ENCODE results near the gene PRKCD.

The PRKCD gene

DNA sequence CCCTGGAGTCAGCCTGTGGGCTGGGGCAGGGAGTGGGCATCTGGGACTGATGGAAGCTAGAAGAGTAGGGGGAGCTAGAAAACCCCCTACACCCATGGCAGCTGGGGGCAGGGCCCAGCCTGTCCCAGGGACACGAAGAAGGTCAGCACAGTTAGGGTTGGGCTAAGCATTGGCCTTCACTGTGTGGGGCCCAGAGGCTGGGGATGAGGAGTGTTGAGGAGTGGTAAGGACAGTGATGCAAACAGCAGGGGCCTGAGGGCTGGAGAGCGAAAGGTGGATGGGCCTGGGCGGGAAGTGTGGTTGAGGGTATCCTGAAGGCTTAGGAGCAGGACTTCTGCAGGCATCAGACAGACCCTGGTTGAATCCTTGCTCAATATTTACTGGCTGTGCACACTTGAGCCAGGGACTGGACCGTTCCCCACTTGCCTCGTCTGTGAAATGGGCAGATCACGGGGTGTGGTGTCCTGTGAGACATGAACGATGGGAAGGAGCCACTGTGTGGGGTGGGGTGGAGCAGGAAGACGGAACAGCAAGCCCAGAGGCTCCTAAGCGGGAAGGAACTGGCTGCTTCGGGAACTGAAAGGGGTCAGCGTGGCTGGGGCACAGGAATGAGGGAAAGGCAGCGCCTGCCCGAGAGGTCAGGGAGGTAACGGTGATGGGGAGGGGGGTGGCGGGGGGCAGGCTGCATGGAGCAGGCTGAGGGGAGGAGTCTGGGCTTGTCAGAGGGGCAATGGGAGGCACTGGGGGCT lies 7.3 kb downstream of the PRKCD start:
- intact Hi-C loops (cut with DNase I): no loop called here
- DNase-seq: no peak

DNA sequence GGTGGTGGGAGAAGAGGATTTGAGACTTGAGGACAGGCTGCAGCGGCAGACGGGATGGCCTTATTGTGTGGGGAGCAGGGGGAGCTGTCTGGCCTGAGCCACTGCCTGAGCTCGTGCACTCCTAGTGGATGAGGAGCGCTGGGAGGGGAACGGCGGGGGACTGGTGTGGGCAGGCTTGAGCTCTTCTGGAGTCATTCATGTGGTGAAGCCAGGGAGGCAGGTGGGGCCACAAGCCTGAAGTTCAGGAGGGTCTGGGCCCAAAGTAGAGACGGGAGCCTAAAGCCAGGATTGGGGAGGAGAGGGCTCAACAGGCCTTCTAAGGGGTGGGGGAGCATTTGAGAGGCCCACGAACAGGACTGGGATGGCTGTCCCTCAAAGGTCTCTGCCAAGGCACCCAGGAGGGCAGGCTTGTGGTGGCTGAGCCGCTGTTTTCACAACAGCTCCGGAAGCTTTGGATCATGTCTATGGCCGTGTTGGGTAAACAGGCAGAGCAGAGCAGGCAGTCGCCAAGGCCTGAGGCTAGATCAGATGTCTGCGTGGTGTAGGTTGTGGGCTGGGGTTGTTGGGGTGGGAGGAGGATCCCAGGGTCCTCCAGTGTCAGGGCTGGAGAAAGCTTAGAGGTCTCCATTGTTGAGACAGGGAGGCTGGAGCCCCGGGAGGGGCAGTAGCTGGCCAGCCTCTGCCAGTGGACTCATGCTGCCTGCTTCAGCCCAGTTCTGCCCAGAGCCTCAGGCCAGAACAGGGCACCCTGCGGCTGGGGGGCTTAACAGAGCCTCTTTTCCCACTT lies 8.2 kb downstream of the PRKCD start:
- no peak for DNase-seq
- intact Hi-C loops (cut with DNase I): no loop called here

DNA sequence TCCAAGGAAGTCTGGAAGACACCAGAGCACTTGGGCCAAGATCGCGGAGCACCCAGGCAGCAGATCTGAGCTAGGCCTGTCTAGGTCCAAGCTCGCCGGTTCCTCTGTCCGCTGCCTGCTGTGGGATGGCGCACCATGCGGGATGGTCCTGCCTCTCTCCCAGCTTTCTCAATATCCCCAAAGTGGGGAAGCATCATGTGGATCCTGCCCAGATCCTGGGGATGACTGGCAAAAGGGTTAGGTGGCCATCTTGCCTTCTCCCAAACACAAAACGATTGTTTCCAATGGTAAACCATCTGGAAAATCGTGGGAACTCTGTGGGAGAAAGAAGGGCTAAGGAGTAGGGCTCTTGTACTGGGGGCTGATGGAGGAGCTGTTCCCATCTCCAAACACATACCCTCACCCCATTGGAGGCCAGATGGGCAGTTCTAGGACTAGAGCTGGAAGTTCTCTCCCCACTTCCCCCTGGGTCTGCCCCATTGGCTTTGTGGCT lies 8.9 kb downstream of the PRKCD start:
- no peak for DNase-seq
- intact Hi-C loops (cut with DNase I): no loop called here

DNA sequence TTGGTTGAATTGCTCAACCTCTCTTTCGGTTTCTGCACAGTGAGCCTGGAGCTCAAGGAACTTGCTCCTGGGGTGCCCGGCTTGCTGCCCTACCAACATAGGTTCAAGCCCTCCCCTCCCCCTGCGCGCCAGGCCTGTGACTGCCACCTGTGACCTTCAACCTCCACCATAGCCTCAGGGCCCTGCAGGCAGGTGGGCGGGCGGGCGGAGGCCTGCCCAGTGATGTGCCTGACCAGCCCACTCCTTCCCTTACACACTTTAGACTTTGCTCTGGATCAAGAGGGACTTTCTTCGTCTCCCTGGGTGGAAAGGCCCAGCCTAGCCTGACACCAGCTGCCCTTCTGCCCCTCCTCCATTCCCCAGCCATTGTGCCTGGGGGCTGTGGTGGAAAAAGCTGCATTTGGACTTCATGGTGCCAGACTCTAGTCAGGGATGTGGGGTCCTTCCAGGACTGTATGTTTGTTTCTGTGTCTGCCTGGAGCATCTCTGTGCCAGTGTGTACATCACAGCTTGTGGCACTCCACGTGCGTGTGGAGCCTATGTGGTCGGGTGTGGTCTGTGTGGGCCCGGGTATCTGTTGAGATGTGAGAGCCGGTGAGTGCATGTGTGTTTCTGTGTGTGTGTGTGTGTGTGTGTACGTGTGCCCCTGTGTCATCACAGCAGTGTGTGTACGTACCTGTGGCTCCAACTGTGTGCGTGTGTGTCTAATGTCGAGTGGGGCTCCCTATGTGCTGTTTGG lies 9.5 kb downstream of the PRKCD start:
- DNase-seq: no peak
- intact Hi-C loops (cut with DNase I): no loop called here

DNA sequence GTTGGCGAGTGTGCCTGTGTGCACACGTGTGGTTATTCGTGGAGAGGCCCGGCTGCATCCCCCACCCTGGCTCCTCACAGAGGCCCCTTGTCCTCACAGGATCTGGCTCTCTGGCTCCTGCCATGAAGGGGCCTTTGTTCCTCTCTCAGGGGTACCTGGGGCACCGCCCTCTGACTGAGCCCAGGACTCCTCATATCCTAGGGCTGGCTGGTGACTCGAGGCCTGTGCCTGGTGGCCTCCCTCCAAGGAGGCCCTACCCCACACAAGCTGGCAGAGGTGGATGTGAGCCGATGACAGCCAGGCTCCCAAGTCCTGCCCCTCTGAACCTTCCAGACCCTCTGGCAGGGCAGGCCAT lies 10.0 kb downstream of the PRKCD start:
- intact Hi-C loops (cut with DNase I): no loop called here
- DNase-seq: no peak

DNA sequence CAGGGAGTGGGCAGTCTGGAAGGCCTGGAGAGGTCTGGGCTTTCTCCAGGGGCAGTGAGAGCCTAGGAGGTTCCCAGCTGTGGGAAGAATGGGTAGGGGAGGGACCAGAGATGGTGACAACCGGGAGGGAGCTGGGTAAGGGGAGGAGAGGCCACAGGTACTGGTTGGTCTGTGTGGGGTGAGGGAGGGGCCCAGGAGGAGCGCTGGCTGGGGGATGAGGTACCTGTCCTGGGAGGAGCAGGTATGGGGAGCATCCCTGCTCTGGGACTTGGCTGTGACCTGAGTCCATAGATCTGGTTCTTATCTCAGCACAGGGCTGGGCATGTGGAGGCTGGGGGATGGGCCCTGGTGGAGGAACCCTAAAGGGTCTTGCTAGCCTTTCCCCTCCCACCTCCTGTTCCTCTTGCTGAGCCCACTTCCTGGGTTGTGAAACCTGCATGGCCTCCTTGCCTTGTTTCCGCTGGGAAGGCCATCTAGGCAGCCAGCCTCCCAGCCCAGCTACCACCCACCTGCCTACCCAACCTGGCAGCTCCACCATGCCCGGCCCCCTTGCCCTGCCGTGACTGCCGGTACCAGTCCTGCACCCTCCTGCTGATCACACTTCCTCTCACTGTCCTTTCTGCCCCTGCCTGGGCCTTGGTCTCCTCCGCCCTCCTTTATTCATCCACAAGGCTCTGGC lies 11.0 kb downstream of the PRKCD start:
- DNase-seq: no peak
- intact Hi-C loops (cut with DNase I): no loop called here

DNA sequence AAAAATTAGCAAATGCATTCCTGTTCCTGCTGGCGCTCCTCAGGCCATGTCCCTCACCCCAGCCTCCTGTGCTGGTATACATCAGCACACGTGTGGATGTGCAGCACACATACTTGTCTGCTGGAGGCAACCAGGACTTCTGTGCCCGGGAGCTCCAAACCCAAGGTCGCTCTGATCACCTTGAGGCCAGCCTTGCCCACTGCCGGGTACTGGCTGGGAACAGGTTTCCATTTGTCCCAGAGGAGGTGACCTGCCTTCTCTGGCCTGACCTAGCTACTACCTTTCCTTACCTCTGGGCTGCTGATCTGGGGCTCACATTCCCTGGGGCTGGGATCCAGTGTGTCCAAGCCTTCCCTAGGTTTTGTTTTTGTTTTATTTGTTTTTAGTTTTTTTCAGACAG lies 12.1 kb downstream of the PRKCD start:
- DNase-seq: no peak
- intact Hi-C loops (cut with DNase I): no loop called here

DNA sequence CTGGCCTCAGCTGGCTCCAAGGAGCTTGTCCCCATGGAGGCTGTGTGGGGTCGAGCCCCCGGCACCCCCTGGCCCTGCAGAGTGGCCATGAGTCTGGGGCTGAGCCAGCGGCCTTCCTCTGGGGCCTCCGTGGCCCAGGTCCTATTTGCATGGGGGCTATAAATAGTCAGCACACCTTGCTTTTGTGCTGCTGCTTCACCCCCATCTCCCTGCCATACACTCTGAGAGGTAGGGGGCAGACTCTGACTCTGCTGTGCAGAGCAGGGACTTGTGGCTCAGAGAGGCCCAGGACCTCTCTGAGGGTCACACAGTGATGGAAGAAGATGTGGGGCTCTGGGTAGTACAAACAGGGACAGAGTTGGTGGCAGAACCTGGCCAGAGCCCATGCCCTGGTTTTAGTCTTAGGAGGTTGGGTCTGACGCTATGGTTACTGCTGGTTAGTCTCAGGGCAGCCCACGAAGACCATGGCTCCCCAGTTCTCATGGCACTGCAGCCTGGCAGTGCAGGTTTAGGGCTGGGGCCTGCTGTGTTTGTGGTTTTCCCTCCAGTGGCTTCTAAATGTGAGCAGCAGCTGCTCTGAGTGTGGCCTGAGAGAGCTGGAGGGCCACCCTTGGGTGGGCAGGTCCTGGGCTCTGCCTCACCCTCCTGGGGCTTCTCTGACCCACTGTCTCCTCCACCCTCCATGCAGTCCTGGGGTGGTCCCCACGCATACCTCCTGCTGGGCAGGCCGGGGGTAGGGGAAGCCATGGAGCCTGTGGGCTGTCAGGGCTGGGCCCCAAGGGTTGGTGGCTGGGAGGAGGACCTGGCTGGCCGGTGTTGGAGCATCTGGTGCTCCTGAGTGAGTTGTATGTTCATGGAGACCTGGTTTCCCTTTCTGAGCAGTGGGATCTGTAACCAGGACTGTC lies 13.6 kb downstream of the PRKCD start:
- no peak for DNase-seq
- intact Hi-C loops (cut with DNase I): no loop called here

DNA sequence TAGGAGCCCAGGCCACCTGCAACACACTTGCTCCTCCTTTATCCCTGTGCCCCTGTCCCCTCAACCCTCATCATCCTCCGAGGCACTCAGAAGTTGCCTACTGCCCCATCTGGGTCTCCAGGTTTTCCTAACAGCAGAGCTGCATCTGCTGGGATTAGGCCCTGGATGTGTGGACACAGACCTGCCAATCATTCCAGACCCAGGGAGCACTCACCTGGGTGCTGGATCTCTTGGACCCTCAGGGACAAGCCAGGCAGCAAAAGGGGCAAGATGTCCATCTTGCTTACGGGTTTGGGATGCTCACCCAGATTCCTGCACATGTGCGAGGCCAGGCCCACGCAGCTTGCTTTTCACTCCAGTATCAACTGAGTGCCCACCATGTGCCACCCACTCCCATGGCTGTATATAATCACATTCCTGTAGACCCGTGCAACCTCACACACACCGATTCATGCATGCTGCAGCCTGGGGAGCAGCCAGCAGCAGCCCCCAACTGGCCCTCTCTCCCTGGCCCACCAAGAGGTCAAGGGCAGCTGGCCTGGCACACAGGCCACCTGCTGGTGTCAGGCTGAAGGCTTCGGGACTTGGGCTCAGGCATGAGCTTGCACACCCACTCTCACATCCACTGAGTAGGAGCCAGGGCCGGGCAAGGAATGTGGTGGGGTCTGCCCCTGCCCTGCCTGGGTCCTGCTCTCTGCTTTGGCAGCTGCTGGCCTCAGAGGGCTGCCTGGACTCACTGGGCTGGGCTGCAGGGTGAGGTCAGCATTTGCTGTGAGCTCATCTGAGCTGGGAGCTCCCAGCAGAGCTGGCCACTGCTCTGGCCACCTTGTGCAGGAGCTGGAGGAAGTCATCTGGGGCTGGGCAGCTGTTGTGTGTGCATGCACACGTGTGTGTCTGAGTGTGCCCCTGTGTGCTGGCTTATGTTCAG lies 14.9 kb downstream of the PRKCD start:
- intact Hi-C loops (cut with DNase I): no loop called here
- no peak for DNase-seq

DNA sequence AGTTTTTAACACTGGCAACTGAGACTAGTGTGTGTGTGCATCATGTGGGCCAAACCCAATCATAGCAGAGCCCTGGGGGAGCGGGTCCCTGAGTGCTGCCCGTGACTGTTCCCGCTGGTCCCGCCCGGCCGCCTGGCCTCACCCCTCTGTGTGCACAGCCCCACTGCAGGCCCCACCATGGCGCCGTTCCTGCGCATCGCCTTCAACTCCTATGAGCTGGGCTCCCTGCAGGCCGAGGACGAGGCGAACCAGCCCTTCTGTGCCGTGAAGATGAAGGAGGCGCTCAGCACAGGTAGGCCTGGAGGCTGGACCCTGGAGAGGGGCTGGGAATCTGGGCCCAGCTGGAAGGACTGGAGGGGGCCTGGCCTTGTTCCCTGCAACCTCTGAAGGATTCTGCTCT lies 17.2 kb downstream of the PRKCD start:
- intact Hi-C loops (cut with DNase I): no loop called here
- DNase-seq: no peak

DNA sequence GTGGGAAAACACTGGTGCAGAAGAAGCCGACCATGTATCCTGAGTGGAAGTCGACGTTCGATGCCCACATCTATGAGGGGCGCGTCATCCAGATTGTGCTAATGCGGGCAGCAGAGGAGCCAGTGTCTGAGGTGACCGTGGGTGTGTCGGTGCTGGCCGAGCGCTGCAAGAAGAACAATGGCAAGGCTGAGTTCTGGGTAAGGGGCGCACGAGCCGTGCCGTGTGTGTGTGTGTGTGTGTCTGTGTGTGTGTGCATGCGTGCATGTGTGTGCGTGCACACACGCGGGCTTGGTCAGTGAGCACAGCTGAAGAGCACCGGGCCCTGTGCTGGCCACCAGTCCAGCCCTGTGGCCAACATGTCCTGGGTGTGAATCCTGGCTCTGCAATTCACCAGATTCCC lies 18.6 kb downstream of the PRKCD start:
- intact Hi-C loops (cut with DNase I): no loop called here
- no peak for DNase-seq

DNA sequence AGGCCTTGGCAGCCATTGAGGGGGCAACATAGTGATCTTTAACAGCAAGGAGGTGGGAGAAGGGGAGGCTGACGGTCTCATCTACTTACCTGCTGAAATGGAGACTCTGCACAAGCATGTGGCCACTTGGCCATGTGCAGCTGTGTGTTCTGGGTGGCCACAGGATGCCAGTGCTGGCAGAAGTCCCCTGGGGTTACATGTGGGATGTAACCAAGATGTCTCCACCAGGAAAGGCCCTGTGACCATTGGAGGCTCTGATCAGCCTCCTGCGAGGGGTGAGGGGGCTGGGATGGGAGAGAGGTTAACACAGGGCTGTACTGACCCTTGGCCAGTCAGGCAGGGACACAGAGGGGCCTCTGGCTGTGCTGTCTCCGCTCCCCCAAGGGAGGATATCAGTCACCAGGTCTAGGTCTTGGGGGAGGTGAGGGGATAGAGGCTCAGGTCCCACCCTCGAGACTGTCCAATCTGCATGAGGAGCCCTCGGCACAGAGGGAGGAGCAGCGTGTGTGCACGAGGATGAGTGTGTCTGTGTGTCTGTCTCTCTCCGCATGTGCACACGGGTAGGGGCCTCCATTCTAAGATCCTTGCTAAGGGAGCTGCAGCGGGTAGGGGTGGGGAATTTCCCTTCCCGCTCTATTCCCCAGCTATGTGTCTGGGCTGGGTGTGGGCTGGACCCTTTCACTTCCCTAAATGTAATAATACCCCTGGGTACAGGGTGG lies 19.5 kb downstream of the PRKCD start:
- DNase-seq: no peak
- intact Hi-C loops (cut with DNase I): no loop called here

DNA sequence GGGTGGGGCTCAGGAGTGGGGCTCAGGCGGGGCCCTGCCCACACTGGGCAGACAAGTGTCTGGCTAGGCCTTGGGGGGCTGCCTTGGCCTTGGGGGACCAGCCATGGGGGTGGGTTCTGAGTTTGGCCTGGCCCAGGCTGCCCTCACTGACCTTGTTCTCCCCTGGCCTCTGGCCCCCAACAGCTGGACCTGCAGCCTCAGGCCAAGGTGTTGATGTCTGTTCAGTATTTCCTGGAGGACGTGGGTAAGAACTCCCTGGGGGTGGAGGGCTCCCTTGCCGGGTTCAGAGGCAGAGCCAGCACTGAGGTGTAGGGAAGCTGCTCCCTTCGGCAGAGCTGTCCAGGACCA lies 20.0 kb downstream of the PRKCD start:
- intact Hi-C loops (cut with DNase I): no loop called here
- no peak for DNase-seq

DNA sequence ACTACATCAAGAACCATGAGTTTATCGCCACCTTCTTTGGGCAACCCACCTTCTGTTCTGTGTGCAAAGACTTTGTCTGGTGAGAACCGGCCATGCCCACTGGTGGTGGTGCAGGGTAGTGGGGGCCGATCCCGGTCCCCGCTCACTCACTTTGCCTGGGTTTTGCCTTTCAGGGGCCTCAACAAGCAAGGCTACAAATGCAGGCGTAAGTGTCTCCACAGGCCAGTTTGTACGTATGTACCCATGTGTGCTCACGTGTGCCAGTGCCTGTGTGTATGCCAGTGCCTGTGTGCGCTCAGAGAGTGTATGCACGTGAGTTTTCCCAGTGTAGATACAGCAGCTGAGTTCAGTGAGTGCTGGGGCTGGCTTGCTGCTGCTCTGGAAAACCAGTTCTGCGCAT lies 20.5 kb downstream of the PRKCD start:
- no peak for DNase-seq
- intact Hi-C loops (cut with DNase I): no loop called here

DNA sequence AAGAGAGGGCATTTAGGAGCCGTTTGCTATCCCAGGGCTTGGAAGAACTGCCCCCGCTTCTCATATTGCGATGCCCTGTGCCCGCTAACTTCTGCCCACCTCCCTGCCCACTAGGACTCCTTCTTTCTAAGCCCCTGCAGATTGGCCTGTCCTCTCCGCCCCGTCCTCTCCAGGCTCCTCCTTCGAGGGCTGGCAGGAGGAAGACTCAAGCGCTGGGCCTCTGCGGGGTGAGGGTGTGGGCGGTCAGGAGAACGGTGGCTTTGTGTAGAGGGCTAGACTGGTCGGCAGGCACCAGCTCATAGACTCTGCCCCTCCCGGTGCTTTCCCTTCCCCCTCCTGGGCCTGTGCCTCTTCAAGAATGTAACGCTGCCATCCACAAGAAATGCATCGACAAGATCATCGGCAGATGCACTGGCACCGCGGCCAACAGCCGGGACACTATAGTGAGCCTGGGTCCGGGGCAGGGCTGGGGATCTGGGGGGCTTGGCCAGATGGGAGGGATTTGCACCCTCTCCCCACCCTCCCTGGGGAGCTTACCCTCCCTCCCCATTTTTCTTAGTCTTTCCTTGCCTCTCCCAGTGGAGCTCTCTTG lies 21.9 kb downstream of the PRKCD start:
- intact Hi-C loops (cut with DNase I): no loop called here
- DNase-seq: no peak

DNA sequence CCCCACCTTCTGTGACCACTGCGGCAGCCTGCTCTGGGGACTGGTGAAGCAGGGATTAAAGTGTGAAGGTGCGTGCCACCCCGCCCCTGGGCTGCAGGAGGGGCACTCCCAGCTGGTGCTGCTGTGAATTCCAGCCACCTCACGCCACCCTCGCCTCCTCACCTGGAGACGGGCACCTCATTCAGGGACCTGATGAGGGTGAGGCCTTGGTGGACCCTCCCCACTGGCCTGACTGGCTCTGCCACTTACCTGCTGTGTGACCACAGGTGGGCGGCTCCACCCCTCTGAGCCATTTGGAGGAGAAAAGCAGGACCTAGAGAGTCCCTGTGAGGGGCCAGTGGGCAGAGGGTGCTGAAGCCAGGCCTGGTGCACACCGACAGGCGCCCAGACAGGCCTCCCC lies 22.5 kb downstream of the PRKCD start:
- intact Hi-C loops (cut with DNase I): no loop called here
- DNase-seq: no peak

DNA sequence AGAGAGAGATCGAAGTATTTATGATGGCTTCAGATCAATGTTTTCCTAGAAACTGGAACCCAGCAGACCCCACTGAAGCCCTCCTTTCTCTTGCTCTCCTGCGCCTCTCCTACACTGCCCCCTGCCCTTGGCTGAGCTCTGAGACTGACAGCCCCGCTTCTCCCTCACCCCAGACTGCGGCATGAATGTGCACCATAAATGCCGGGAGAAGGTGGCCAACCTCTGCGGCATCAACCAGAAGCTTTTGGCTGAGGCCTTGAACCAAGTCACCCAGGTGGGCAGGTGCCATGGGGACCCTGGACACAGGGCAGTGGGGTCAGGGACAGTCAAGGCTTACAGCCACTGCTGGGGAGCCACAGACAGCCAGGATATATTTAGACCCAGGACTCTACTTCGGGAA lies 23.7 kb downstream of the PRKCD start:
- peak in 2 of 10 donors; percentile 34 to 43 for DNase-seq
- intact Hi-C loops (cut with DNase I): no loop called here

Measured in posterior cingulate gyrus (tissue), 11 donors.